Thyroid gland (tissue), 4 donors: ENCODE results near the gene GPSM3.

Experiments
- POLR2A ChIP-seq, 2 donors: fragments of 450-650 bp; IDR thresholded peaks; one replicate each; pipeline ENCODE4 v1.6.1; 2017; ENCODE audit warnings: antibody characterized with exemption in 2 of 2, mild to moderate bottlenecking in 2 of 2, moderate library complexity in 1 of 2
- TF ChIP-seq, protein P1 (sequence below), 6 experiments: fragments of 200-600 bp in 3 of 6; fragments of 450-650 bp in 3 of 6; sonication (generic) in 3 of 6; IDR thresholded peaks; one replicate each; pipeline ENCODE4 v1.5.1; 2016 to 2019; ENCODE audit warnings: antibody characterized with exemption in 6 of 6, mild to moderate bottlenecking in 2 of 6, inconsistent platforms in 1 of 6, moderate library complexity in 1 of 6

- TF ChIP-seq POLR2A (IDR thresholded peaks at IDR 0.05): no peak
- TF ChIP-seq, protein P1, sequence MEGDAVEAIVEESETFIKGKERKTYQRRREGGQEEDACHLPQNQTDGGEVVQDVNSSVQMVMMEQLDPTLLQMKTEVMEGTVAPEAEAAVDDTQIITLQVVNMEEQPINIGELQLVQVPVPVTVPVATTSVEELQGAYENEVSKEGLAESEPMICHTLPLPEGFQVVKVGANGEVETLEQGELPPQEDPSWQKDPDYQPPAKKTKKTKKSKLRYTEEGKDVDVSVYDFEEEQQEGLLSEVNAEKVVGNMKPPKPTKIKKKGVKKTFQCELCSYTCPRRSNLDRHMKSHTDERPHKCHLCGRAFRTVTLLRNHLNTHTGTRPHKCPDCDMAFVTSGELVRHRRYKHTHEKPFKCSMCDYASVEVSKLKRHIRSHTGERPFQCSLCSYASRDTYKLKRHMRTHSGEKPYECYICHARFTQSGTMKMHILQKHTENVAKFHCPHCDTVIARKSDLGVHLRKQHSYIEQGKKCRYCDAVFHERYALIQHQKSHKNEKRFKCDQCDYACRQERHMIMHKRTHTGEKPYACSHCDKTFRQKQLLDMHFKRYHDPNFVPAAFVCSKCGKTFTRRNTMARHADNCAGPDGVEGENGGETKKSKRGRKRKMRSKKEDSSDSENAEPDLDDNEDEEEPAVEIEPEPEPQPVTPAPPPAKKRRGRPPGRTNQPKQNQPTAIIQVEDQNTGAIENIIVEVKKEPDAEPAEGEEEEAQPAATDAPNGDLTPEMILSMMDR (IDR thresholded peaks at IDR 0.05): no peak
Measured at GRCh38 chr6:32188381-32189068, 3.9 kb downstream of the GPSM3 start.
